GM23248 (cell line): ENCODE results near the gene BRINP3. TPM values are rescaled to one million over a fixed set of nuclear protein-coding genes. Genes with fewer than 3 reads are reported as not detected.

Experiments used
- DNase-seq: peaks from one replicate; pipeline ENCODE4 v3.0.0-alpha.2; 2015
- H2AFZ ChIP-seq: fragments of 200-600 bp; sonication (generic); 2 replicates; pipeline ENCODE4 v1.6.1; 2016; ENCODE audit warnings: antibody characterized with exemption
- H3F3A ChIP-seq: fragments of 200-600 bp; sonication (generic); 2 replicates; pipeline ENCODE4 v1.6.1; 2016; ENCODE audit warnings: mild to moderate bottlenecking, antibody characterized with exemption, mixed run types; ENCODE audit not compliant: insufficient read depth
- H3K27ac ChIP-seq: fragments of 200-600 bp; sonication (generic); 2 replicates; pipeline ENCODE4 v1.5.1; 2016; ENCODE audit warnings: mild to moderate bottlenecking
- H3K27me3 ChIP-seq: fragments of 200-600 bp; sonication (generic); replicated peaks from 2 replicates; pipeline ENCODE4 v1.6.1; 2016; ENCODE audit warnings: mild to moderate bottlenecking; ENCODE audit not compliant: insufficient read depth
- H3K36me3 ChIP-seq: fragments of 200-600 bp; sonication (generic); 2 replicates; pipeline ENCODE4 v1.6.1; 2016; ENCODE audit warnings: low read depth, mild to moderate bottlenecking
- H3K4me1 ChIP-seq: fragments of 200-600 bp; sonication (generic); 2 replicates; pipeline ENCODE4 v1.6.1; 2016; ENCODE audit warnings: mild to moderate bottlenecking; ENCODE audit not compliant: insufficient read depth
- H3K4me2 ChIP-seq: fragments of 200-600 bp; sonication (generic); one replicate; pipeline ENCODE4 v1.6.1; 2016; ENCODE audit warnings: mild to moderate bottlenecking; ENCODE audit not compliant: unreplicated experiment
- H3K4me3 ChIP-seq: fragments of 200-600 bp; sonication (generic); 2 replicates; pipeline ENCODE4 v1.5.1; 2016; ENCODE audit warnings: mild to moderate bottlenecking
- H3K79me2 ChIP-seq: fragments of 200-600 bp; sonication (generic); 2 replicates; pipeline ENCODE4 v1.6.1; 2016; ENCODE audit warnings: mild to moderate bottlenecking; ENCODE audit not compliant: insufficient read depth
- H3K9ac ChIP-seq: fragments of 200-600 bp; sonication (generic); 2 replicates; pipeline ENCODE4 v1.6.1; 2016; ENCODE audit warnings: mild to moderate bottlenecking
- H3K9me2 ChIP-seq: fragments of 200-600 bp; sonication (generic); 2 replicates; pipeline ENCODE4 v1.6.1; 2016; ENCODE audit warnings: mixed run types, mild to moderate bottlenecking, moderate library complexity; ENCODE audit not compliant: insufficient read depth
- H3K9me3 ChIP-seq: fragments of 200-600 bp; sonication (generic); one replicate; pipeline ENCODE4 v1.6.1; 2017; ENCODE audit warnings: low read depth
- H4K20me1 ChIP-seq: fragments of 200-600 bp; sonication (generic); 2 replicates; pipeline ENCODE4 v1.6.0; 2016; ENCODE audit not compliant: insufficient read depth
- EZH2 ChIP-seq: fragments of 200-600 bp; sonication (generic); IDR thresholded peaks from 2 replicates; pipeline ENCODE4 v1.6.1; 2018; ENCODE audit warnings: antibody characterized with exemption, mild to moderate bottlenecking; ENCODE audit not compliant: insufficient read depth, poor library complexity, severe bottlenecking
- EZH2phosphoT487 ChIP-seq: fragments of 200-600 bp; sonication (generic); IDR thresholded peaks from 2 replicates; pipeline ENCODE4 v1.6.1; 2018; ENCODE audit warnings: antibody characterized with exemption, moderate library complexity, mild to moderate bottlenecking, low read depth; ENCODE audit not compliant: insufficient read depth
- WGBS, 2 experiments: methylation state at CpG; one replicate each; pipeline ENCODE4 v1.1.6; 2015 to 2017; ENCODE audit warnings: low lambda C conversion rate in 2 of 2, low coverage in 1 of 2; ENCODE audit errors: missing lambda C conversion rate in 2 of 2; 5-methylcytosine and 5-hydroxymethylcytosine counted together
- in situ Hi-C: fragments of 300-500 bp; cut with MboI; formaldehyde crosslinking; loops from 2 replicates; pipeline ENCODE4 v1.15.0; 2020
- polyA plus RNA-seq: library from polyadenylated mRNA; unstranded; fragments of >200 nt; fragmentation: Nextera tagmentation; extraction: Ambion mirVana; gene quantifications from 2 replicates; pipeline ENCODE4 v1.2.1, GENCODE V29; 2016
- total RNA-seq: library from RNA; depleted of rRNA; stranded (reverse); fragments of >200 nt; shearing (Covaris generic); gene quantifications from 2 replicates; pipeline ENCODE4 v1.2.3, GENCODE V29; 2014

BRINP3 gene
- total and polyA plus RNA-seq, 2 experiments from 2014 or later: not detected

- Histone ChIP-seq H3F3A (no peaks in the 10 kb centered on the region), H3K36me3 (no peaks in the 10 kb centered on the region), H3K27me3 (no peaks in the 10 kb centered on the region), H3K9me2 (no peaks in the 10 kb centered on the region), H3K27ac (no peak overlapping the region), H2AFZ (no peak overlapping the region), H3K9me3 (no peaks in the 10 kb centered on the region), H4K20me1 (no peaks in the 10 kb centered on the region), H3K9ac (no peak overlapping the region), H3K4me1 (no peaks in the 10 kb centered on the region), H3K4me2 (no peak overlapping the region), H3K79me2 (no peaks in the 10 kb centered on the region), H3K4me3 (no peak overlapping the region)
- WGBS, 2 experiments: 29% methylated on average over 6 of the region's 6 CpGs
- no peak for DNase-seq
- TF ChIP-seq EZH2 (no peak), EZH2phosphoT487 (no peak)
- in situ Hi-C loops: no loop called here
Observed at GRCh38 chr1:190391582-190391981, 86.1 kb downstream of the BRINP3 start.

GRCh38 chr1:190377991-190378390, 99.7 kb downstream of the BRINP3 start:
- Histone ChIP-seq H3K27ac (no peak overlapping the region), H2AFZ (no peak overlapping the region), H3K9me2 (no peaks in the 10 kb centered on the region), H3K9me3 (no peaks in the 10 kb centered on the region), H3K79me2 (no peaks in the 10 kb centered on the region), H3K36me3 (no peaks in the 10 kb centered on the region), H3K4me3 (no peak overlapping the region), H4K20me1 (no peaks in the 10 kb centered on the region), H3K4me1 (no peaks in the 10 kb centered on the region), H3F3A (no peaks in the 10 kb centered on the region), H3K9ac (no peak overlapping the region), H3K4me2 (no peak overlapping the region), H3K27me3 (no peaks in the 10 kb centered on the region)
- 4 to 9% methylated on average over 2 of the region's 2 CpGs for WGBS, 2 experiments
- TF ChIP-seq EZH2: no peak
- no peak for TF ChIP-seq EZH2phosphoT487
- in situ Hi-C loops: no loop called here
- DNase-seq: no peak

- Histone ChIP-seq H3K4me3 (no peak overlapping the region), H3K9me2 (no peaks in the 10 kb centered on the region), H3K79me2 (no peaks in the 10 kb centered on the region), H3F3A (no peaks in the 10 kb centered on the region), H3K36me3 (no peaks in the 10 kb centered on the region), H3K9ac (no peak overlapping the region), H2AFZ (no peak overlapping the region), H3K27ac (no peak overlapping the region), H3K9me3 (no peaks in the 10 kb centered on the region), H4K20me1 (no peaks in the 10 kb centered on the region), H3K27me3 (no peaks in the 10 kb centered on the region), H3K4me1 (no peaks in the 10 kb centered on the region), H3K4me2 (no peak overlapping the region)
- WGBS, 2 experiments: 0 to 4% methylated on average over 2 of the region's 2 CpGs
- TF ChIP-seq EZH2phosphoT487: no peak
- DNase-seq: no peak
- in situ Hi-C loops: no loop called here
Observed at GRCh38 chr1:190377294-190377693, 100.4 kb downstream of the BRINP3 start.

- Histone ChIP-seq H3K9me2 (no peaks in the 10 kb centered on the region), H3K9me3 (no peaks in the 10 kb centered on the region), H3K9ac (no peak overlapping the region), H4K20me1 (no peaks in the 10 kb centered on the region), H3K36me3 (no peaks in the 10 kb centered on the region), H2AFZ (no peak overlapping the region), H3K27me3 (no peaks in the 10 kb centered on the region), H3K27ac (no peak overlapping the region), H3K4me3 (no peak overlapping the region), H3F3A (no peaks in the 10 kb centered on the region), H3K79me2 (no peaks in the 10 kb centered on the region), H3K4me2 (no peak overlapping the region), H3K4me1 (no peaks in the 10 kb centered on the region)
- in situ Hi-C loops: no loop called here
- TF ChIP-seq EZH2 (no peak), EZH2phosphoT487 (no peak)
- no peak for DNase-seq
- WGBS, 2 experiments: 0% methylated on average over 1 of the region's 1 CpG
Observed at GRCh38 chr1:190376044-190376443, 101.6 kb downstream of the BRINP3 start.

GRCh38 chr1:190373705-190374336, 103.8 kb downstream of the BRINP3 start:
- TF ChIP-seq EZH2phosphoT487: no peak
- TF ChIP-seq EZH2: no peak
- H3K27ac ChIP-seq: no peak overlapping the region
- no peak overlapping the region for H2AFZ ChIP-seq
- no peaks in the 10 kb centered on the region for H3K36me3 ChIP-seq
- H3K9me3 ChIP-seq: no peaks in the 10 kb centered on the region
- H4K20me1 ChIP-seq: no peaks in the 10 kb centered on the region
- 9 to 13% methylated on average over 2 of the region's 2 CpGs for WGBS, 2 experiments
- no peaks in the 10 kb centered on the region for H3K4me1 ChIP-seq
- H3K27me3 ChIP-seq: no peaks in the 10 kb centered on the region
- no peaks in the 10 kb centered on the region for H3F3A ChIP-seq
- no peak overlapping the region for H3K4me3 ChIP-seq
- no peaks in the 10 kb centered on the region for H3K9me2 ChIP-seq
- in situ Hi-C loops: no loop called here
- H3K9ac ChIP-seq: no peak overlapping the region
- H3K4me2 ChIP-seq: no peak overlapping the region
- no peak for DNase-seq
- H3K79me2 ChIP-seq: no peaks in the 10 kb centered on the region
